Common myeloid progenitor, CD34-positive (primary cell): ENCODE data around the gene KREMEN2.

Experiments used
- CTCF ChIA-PET: fragments of 350-600 bp; sonication (Branson Sonifier 250); formaldehyde crosslinking; loops from one replicate; lab custom pipeline; 2021; ENCODE audit warnings: antibody characterized with exemption; lab: Charles Lee
- POLR2A ChIA-PET: fragments of 350-600 bp; sonication (Branson Sonifier 250); formaldehyde crosslinking; loops from one replicate; lab custom pipeline; 2021; ENCODE audit warnings: antibody characterized with exemption; lab: Charles Lee
- DNase-seq, 3 donors: peaks; one replicate each; pipeline versions ENCODE4 v3.0.0 to v3.0.0-alpha.2; 2013
- H3K27ac ChIP-seq, 2 experiments: 1 replicate in 1 of 2; 2 replicates in 1 of 2; pipeline ENCODE4 v1.7.0; 2013; ENCODE audit warnings: inconsistent platforms in 2 of 2, low read length in 2 of 2, mild to moderate bottlenecking in 2 of 2, low read depth in 1 of 2, moderate library complexity in 1 of 2; ENCODE audit not compliant: severe bottlenecking in 2 of 2, insufficient read depth in 1 of 2, poor library complexity in 1 of 2
- H3K27me3 ChIP-seq, 5 experiments: replicated peaks in 2 of 5; 1 replicate in 3 of 5; 2 replicates in 2 of 5; pipeline versions ENCODE4 v1.6.1 to v1.7.0; 2013; ENCODE audit warnings: low read length in 4 of 5, mild to moderate bottlenecking in 2 of 5, moderate library complexity in 2 of 5, inconsistent platforms in 1 of 5; ENCODE audit not compliant: insufficient read depth in 5 of 5, control insufficient read depth in 4 of 5
- H3K36me3 ChIP-seq, 4 experiments: 1 replicate in 2 of 4; 2 replicates in 2 of 4; pipeline versions ENCODE4 v1.6.1 to v1.7.0; 2013; ENCODE audit warnings: low read length in 3 of 4, control low read depth in 1 of 4, mild to moderate bottlenecking in 1 of 4; ENCODE audit not compliant: control insufficient read depth in 4 of 4, insufficient read depth in 4 of 4
- H3K4me1 ChIP-seq, 4 experiments: 1 replicate in 3 of 4; 2 replicates in 1 of 4; pipeline versions ENCODE4 v1.6.1 to v1.7.1; 2013; ENCODE audit warnings: low read length in 3 of 4, mild to moderate bottlenecking in 3 of 4, control low read depth in 1 of 4, inconsistent platforms in 1 of 4, moderate library complexity in 1 of 4; ENCODE audit not compliant: control insufficient read depth in 4 of 4, insufficient read depth in 4 of 4; ENCODE audit errors: control extremely low read depth in 1 of 4
- H3K4me3 ChIP-seq, 7 experiments: 1 replicate in 4 of 7; 2 replicates in 3 of 7; pipeline versions ENCODE4 v1.5.1 to v1.7.0; 2013; ENCODE audit warnings: mild to moderate bottlenecking in 7 of 7, low read length in 6 of 7, moderate library complexity in 6 of 7, inconsistent platforms in 2 of 7, low read depth in 2 of 7, control low read depth in 1 of 7; ENCODE audit not compliant: insufficient read depth in 4 of 7, control insufficient read depth in 1 of 7; ENCODE audit errors: extremely low read depth in 1 of 7
- H3K9me3 ChIP-seq, 5 experiments: 1 replicate in 4 of 5; 2 replicates in 1 of 5; pipeline versions ENCODE4 v1.6.1 to v1.7.1; 2013; ENCODE audit warnings: low read length in 4 of 5, mild to moderate bottlenecking in 2 of 5, inconsistent platforms in 1 of 5, low read depth in 1 of 5, moderate library complexity in 1 of 5; ENCODE audit not compliant: control insufficient read depth in 4 of 5, insufficient read depth in 2 of 5; ENCODE audit errors: control extremely low read depth in 1 of 5
- WGBS: methylation state at CpG from one replicate; pipeline ENCODE4 v1.1.5; 2013; ENCODE audit not compliant: insufficient coverage; 5-methylcytosine and 5-hydroxymethylcytosine counted together

KREMEN2 gene

GRCh38 chr16:2988590-2989099 lies 24.6 kb downstream of the KREMEN2 start:
- H3K4me1 ChIP-seq = peaks cover 0 to 5% (median 4%) of the 10 kb centered on the region in 4 experiments
- no peak overlapping the region for H3K27ac ChIP-seq
- no peak overlapping the region for H3K4me3 ChIP-seq
- no peaks in the 10 kb centered on the region for H3K36me3 ChIP-seq
- CTCF ChIA-PET = interaction anchor here (0.9 to 3.2 kb wide), 5 partner anchors 8 to 60 kb away, joined by 3 to 9 read pairs (median 4); no protein-coding TSS in a partner anchor
- no peaks in the 10 kb centered on the region for H3K27me3 ChIP-seq
- POLR2A ChIA-PET = no interaction called here
- WGBS = 97% methylated on average over 5 of the region's 8 CpGs
- H3K9me3 ChIP-seq = no peaks in the 10 kb centered on the region
- DNase-seq = no peak

GRCh38 chr16:2990891-2991290 lies 26.8 kb downstream of the KREMEN2 start:
- WGBS = 94% methylated on average over 3 of the region's 10 CpGs
- no peaks in the 10 kb centered on the region for H3K4me1 ChIP-seq
- H3K4me3 ChIP-seq = no peak overlapping the region
- H3K9me3 ChIP-seq = no peaks in the 10 kb centered on the region
- no peaks in the 10 kb centered on the region for H3K36me3 ChIP-seq
- H3K27ac ChIP-seq = no peak overlapping the region
- ChIA-PET POLR2A (no interaction called here), CTCF (interaction anchor here (0.9 kb wide), 1 partner anchor 23 kb away, joined by 3 read pairs; no protein-coding TSS in a partner anchor)
- H3K27me3 ChIP-seq = no peaks in the 10 kb centered on the region
- no peak for DNase-seq

GRCh38 chr16:2991566-2992261 lies 27.6 kb downstream of the KREMEN2 start:
- ChIA-PET POLR2A (no interaction called here), CTCF (interaction anchor here (1.1 kb wide), 1 partner anchor 20 kb away, joined by 3 read pairs; no protein-coding TSS in a partner anchor)
- H3K36me3 ChIP-seq = no peaks in the 10 kb centered on the region
- no peaks in the 10 kb centered on the region for H3K4me1 ChIP-seq
- no peaks in the 10 kb centered on the region for H3K27me3 ChIP-seq
- H3K9me3 ChIP-seq = no peaks in the 10 kb centered on the region
- 95% methylated on average over 4 of the region's 12 CpGs for WGBS
- H3K4me3 ChIP-seq = no peak overlapping the region
- H3K27ac ChIP-seq = no peak overlapping the region
- DNase-seq = no peak

GRCh38 chr16:2992383-2993081 lies 28.5 kb downstream of the KREMEN2 start:
- Histone ChIP-seq H3K27ac (no peak overlapping the region), H3K27me3 (no peaks in the 10 kb centered on the region), H3K9me3 (no peaks in the 10 kb centered on the region), H3K4me1 (no peaks in the 10 kb centered on the region), H3K36me3 (no peaks in the 10 kb centered on the region), H3K4me3 (no peak overlapping the region)
- ChIA-PET CTCF (interaction anchor here (0.6 to 1.1 kb wide), 2 partner anchors 9 to 21 kb away, joined by 3 read pairs; no protein-coding TSS in a partner anchor), POLR2A (no interaction called here)
- no peak for DNase-seq
- WGBS = 98% methylated on average over 7 of the region's 14 CpGs

- Histone ChIP-seq H3K4me3 (no peak overlapping the region), H3K36me3 (no peaks in the 10 kb centered on the region), H3K4me1 (no peaks in the 10 kb centered on the region), H3K9me3 (no peaks in the 10 kb centered on the region), H3K27me3 (no peaks in the 10 kb centered on the region), H3K27ac (no peak overlapping the region)
- CTCF ChIA-PET = interaction anchor here (1.1 to 1.8 kb wide), 3 partner anchors 8 to 35 kb away, joined by 3 read pairs; a partner anchor contains a TSS
- POLR2A ChIA-PET = no interaction called here
- no peak for DNase-seq
- WGBS = 100% methylated on average over 7 of the region's 13 CpGs
Measured at GRCh38 chr16:2996298-2996697, 32.2 kb downstream of the KREMEN2 start.

- ChIA-PET POLR2A (no interaction called here), CTCF (interaction anchor here (1.0 to 10.6 kb wide), 4 partner anchors 11 to 30 kb away, joined by 3 to 197 read pairs (median 55); partner anchors contain the start of genes CLDN6, HCFC1R1, THOC6 and TNFRSF12A)
- H3K27ac ChIP-seq = no peak overlapping the region
- DNase-seq = no peak
- no peaks in the 10 kb centered on the region for H3K27me3 ChIP-seq
- peaks cover 0 to 6% (median 2%) of the 10 kb centered on the region in 4 experiments for H3K4me1 ChIP-seq
- no peak overlapping the region for H3K4me3 ChIP-seq
- peaks cover 0 to 4% (median 1%) of the 10 kb centered on the region in 4 experiments for H3K36me3 ChIP-seq
- no peaks in the 10 kb centered on the region for H3K9me3 ChIP-seq
- 100% methylated on average over 4 of the region's 6 CpGs for WGBS
Measured at GRCh38 chr16:2999929-3000328, 35.9 kb downstream of the KREMEN2 start.
